Measurements from ENCODE around the gene NDUFC2. TPM values are rescaled to one million over a fixed set of nuclear protein-coding genes. Genes with fewer than 3 reads are reported as not detected.
A peak's percentile ranks its signal among the peaks of the same experiment; 100 is the strongest.
"Not testable (repeated sequence)": the region's sequence is repeated elsewhere in the genome, so short reads cannot be mapped to it uniquely, and the experiment has no call there.

NDUFC2 gene
- total RNA-seq, 2 donors from 2014 or later: 174 to 187 TPM

GRCh38 chr11:78054971-78055370, 24.7 kb downstream of the NDUFC2 start:
- ATAC-seq (no peak), DNase-seq (ENCODE audit: low spot score) (no peak)
- no peak overlapping the region for H3K27ac Mint-ChIP-seq
- peaks cover 7 to 12% of the 10 kb centered on the region in 2 donors for H3K4me1 Mint-ChIP-seq (ENCODE audit: low read depth in 2 of 2)
- H3K36me3 Mint-ChIP-seq: no peaks in the 10 kb centered on the region
- no peak overlapping the region for H3K4me3 Mint-ChIP-seq
- H3K9me3 Mint-ChIP-seq: no peaks in the 10 kb centered on the region
- H3K27me3 Mint-ChIP-seq: no peaks in the 10 kb centered on the region

- Mint-ChIP-seq H3K27ac (peak overlapping the region; percentile 71 to 88), H3K36me3 (no peaks in the 10 kb centered on the region), H3K27me3 (no peaks in the 10 kb centered on the region), H3K9me3 (no peaks in the 10 kb centered on the region), H3K4me3 (peak overlapping the region; percentile 34), H3K4me1 (ENCODE audit: low read depth in 2 of 2) (peaks cover 10 to 15% of the 10 kb centered on the region in 2 donors)
- ATAC-seq (peak; percentile 31 to 34), DNase-seq (ENCODE audit: low spot score) (no peak)
Observed at GRCh38 chr11:78050964-78051831, 28.5 kb downstream of the NDUFC2 start.

- DNase-seq (ENCODE audit: low spot score) (no peak), ATAC-seq (no peak)
- H3K9me3 Mint-ChIP-seq: no peaks in the 10 kb centered on the region
- H3K27ac Mint-ChIP-seq: no peak overlapping the region
- H3K4me1 Mint-ChIP-seq (ENCODE audit: low read depth in 2 of 2): peaks cover 15 to 16% of the 10 kb centered on the region in 2 donors
- no peaks in the 10 kb centered on the region for H3K36me3 Mint-ChIP-seq
- no peak overlapping the region for H3K4me3 Mint-ChIP-seq
- H3K27me3 Mint-ChIP-seq: no peaks in the 10 kb centered on the region
Observed at GRCh38 chr11:78049348-78049747, 30.3 kb downstream of the NDUFC2 start.

GRCh38 chr11:78048561-78048960, 31.1 kb downstream of the NDUFC2 start:
- no peak overlapping the region for H3K4me3 Mint-ChIP-seq
- H3K9me3 Mint-ChIP-seq: no peaks in the 10 kb centered on the region
- H3K27me3 Mint-ChIP-seq: no peaks in the 10 kb centered on the region
- no peak for DNase-seq (ENCODE audit: low spot score)
- peak overlapping the region in 1 of 2 donors; percentile 39 for H3K27ac Mint-ChIP-seq
- peaks cover 15 to 16% of the 10 kb centered on the region in 2 donors for H3K4me1 Mint-ChIP-seq (ENCODE audit: low read depth in 2 of 2)
- no peaks in the 10 kb centered on the region for H3K36me3 Mint-ChIP-seq
- no peak for ATAC-seq

- ATAC-seq (no peak), DNase-seq (ENCODE audit: low spot score) (no peak)
- no peaks in the 10 kb centered on the region for H3K36me3 Mint-ChIP-seq
- no peaks in the 10 kb centered on the region for H3K9me3 Mint-ChIP-seq
- peak overlapping the region in 1 of 2 donors; percentile 54 for H3K27ac Mint-ChIP-seq
- H3K27me3 Mint-ChIP-seq: no peaks in the 10 kb centered on the region
- no peak overlapping the region for H3K4me3 Mint-ChIP-seq
- H3K4me1 Mint-ChIP-seq (ENCODE audit: low read depth in 2 of 2): peaks cover 16 to 19% of the 10 kb centered on the region in 2 donors
Observed at GRCh38 chr11:78046486-78046854, 33.2 kb downstream of the NDUFC2 start.

GRCh38 chr11:78045851-78046485, 33.7 kb downstream of the NDUFC2 start:
- DNase-seq (ENCODE audit: low spot score) (peak; percentile 77), ATAC-seq (peak; percentile 87 to 91)
- Mint-ChIP-seq H3K36me3 (no peaks in the 10 kb centered on the region), H3K4me3 (peak overlapping the region; percentile 51), H3K4me1 (ENCODE audit: low read depth in 2 of 2) (peaks cover 15% of the 10 kb centered on the region in 2 donors), H3K9me3 (no peaks in the 10 kb centered on the region), H3K27me3 (no peaks in the 10 kb centered on the region), H3K27ac (peak overlapping the region in 1 of 2 donors; percentile 54)

- no peak overlapping the region for H3K27ac Mint-ChIP-seq
- no peaks in the 10 kb centered on the region for H3K9me3 Mint-ChIP-seq
- no peak overlapping the region for H3K4me3 Mint-ChIP-seq
- H3K4me1 Mint-ChIP-seq (ENCODE audit: low read depth in 2 of 2): peaks cover 17 to 18% of the 10 kb centered on the region in 2 donors
- no peak for ATAC-seq
- DNase-seq (ENCODE audit: low spot score): no peak
- H3K36me3 Mint-ChIP-seq: no peaks in the 10 kb centered on the region
- H3K27me3 Mint-ChIP-seq: no peaks in the 10 kb centered on the region
Observed at GRCh38 chr11:78044706-78045105, 35.0 kb downstream of the NDUFC2 start.

GRCh38 chr11:78041843-78042440, 37.7 kb downstream of the NDUFC2 start:
- H3K36me3 Mint-ChIP-seq: no peaks in the 10 kb centered on the region
- no peak for ATAC-seq
- peaks cover 20 to 22% of the 10 kb centered on the region in 2 donors for H3K4me1 Mint-ChIP-seq (ENCODE audit: low read depth in 2 of 2)
- H3K4me3 Mint-ChIP-seq: peak overlapping the region; percentile 14
- H3K9me3 Mint-ChIP-seq: no peaks in the 10 kb centered on the region
- H3K27ac Mint-ChIP-seq: peak overlapping the region in 1 of 2 donors; percentile 54
- H3K27me3 Mint-ChIP-seq: no peaks in the 10 kb centered on the region
- DNase-seq (ENCODE audit: low spot score): no peak

GRCh38 chr11:78041380-78041719, 38.3 kb downstream of the NDUFC2 start:
- not testable (repeated sequence) for H3K9me3 Mint-ChIP-seq; DNase-seq (ENCODE audit: low spot score); H3K27me3 Mint-ChIP-seq; ATAC-seq; H3K36me3 Mint-ChIP-seq
- Mint-ChIP-seq H3K4me3 (peak overlapping the region; percentile 14), H3K27ac (peak overlapping the region in 1 of 2 donors; percentile 54), H3K4me1 (ENCODE audit: low read depth in 2 of 2) (peaks cover 19 to 20% of the 10 kb centered on the region in 2 donors)

GRCh38 chr11:78040691-78041379, 38.8 kb downstream of the NDUFC2 start:
- Mint-ChIP-seq H3K27me3 (no peaks in the 10 kb centered on the region), H3K4me3 (peak overlapping the region; percentile 76), H3K4me1 (ENCODE audit: low read depth in 2 of 2) (peaks cover 14 to 19% of the 10 kb centered on the region in 2 donors), H3K36me3 (no peaks in the 10 kb centered on the region), H3K9me3 (no peaks in the 10 kb centered on the region), H3K27ac (peak overlapping the region; percentile 88 to 94)
- peak in 1 of 2 donors; percentile 25 for ATAC-seq
- no peak for DNase-seq (ENCODE audit: low spot score)

GRCh38 chr11:78039919-78040671, 39.6 kb downstream of the NDUFC2 start:
- DNase-seq (ENCODE audit: low spot score) (peak; percentile 71), ATAC-seq (peak; percentile 77 to 78)
- Mint-ChIP-seq H3K27me3 (no peaks in the 10 kb centered on the region), H3K4me3 (peak overlapping the region; percentile 76), H3K27ac (peak overlapping the region; percentile 88 to 94), H3K36me3 (no peaks in the 10 kb centered on the region), H3K4me1 (ENCODE audit: low read depth in 2 of 2) (peaks cover 11 to 19% of the 10 kb centered on the region in 2 donors), H3K9me3 (no peaks in the 10 kb centered on the region)

GRCh38 chr11:78039391-78039918, 40.2 kb downstream of the NDUFC2 start:
- H3K4me1 Mint-ChIP-seq (ENCODE audit: low read depth in 2 of 2): peaks cover 11 to 19% of the 10 kb centered on the region in 2 donors
- no peaks in the 10 kb centered on the region for H3K27me3 Mint-ChIP-seq
- H3K36me3 Mint-ChIP-seq: no peaks in the 10 kb centered on the region
- peak overlapping the region; percentile 76 for H3K4me3 Mint-ChIP-seq
- peak overlapping the region; percentile 88 to 94 for H3K27ac Mint-ChIP-seq
- ATAC-seq: no peak
- H3K9me3 Mint-ChIP-seq: no peaks in the 10 kb centered on the region
- no peak for DNase-seq (ENCODE audit: low spot score)
